Activated CD4-positive, alpha-beta T cell treated with anti-CD3 and anti-CD28 coated beads, Interleukin-2, amount 10 ng/mL, durations not matched to agents 24 days and 14 days (primary cell): ENCODE measurements around the gene MCHR1. TPM values are rescaled to one million over a fixed set of nuclear protein-coding genes. Genes with fewer than 3 reads are reported as not detected.

ENCODE experiments used
- DNase-seq: peaks from one replicate; pipeline ENCODE4 v3.0.0; 2022
- H3K27ac Mint-ChIP-seq: one replicate; pipeline ENCODE4 v1.8.0; 2022; ENCODE audit warnings: mild to moderate bottlenecking, mixed read lengths
- H3K27me3 Mint-ChIP-seq: one replicate; pipeline ENCODE4 v1.8.0; 2022; ENCODE audit warnings: mixed read lengths
- H3K36me3 Mint-ChIP-seq: one replicate; pipeline ENCODE4 v1.8.0; 2022; ENCODE audit warnings: low read depth, mild to moderate bottlenecking, mixed read lengths
- H3K4me1 Mint-ChIP-seq: one replicate; pipeline ENCODE4 v1.8.0; 2021; ENCODE audit warnings: mixed read lengths
- H3K4me3 Mint-ChIP-seq: one replicate; pipeline ENCODE4 v1.8.0; 2022; ENCODE audit warnings: mild to moderate bottlenecking, moderate library complexity, mixed read lengths
- H3K9me3 Mint-ChIP-seq: one replicate; pipeline ENCODE4 v1.8.0; 2021; ENCODE audit warnings: mixed read lengths
- intact Hi-C: fragments of 100-400 bp; cut with micrococcal nuclease; formaldehyde crosslinking; loops from one replicate; pipeline ENCODE4 v1.15.1; 2023
- total RNA-seq: library from RNA; stranded (reverse); gene quantifications from 2 replicates; pipeline ENCODE4 v1.2.3, GENCODE V29; 2022

Gene MCHR1
- total RNA-seq, 1 donor from 2014 or later: not detected

DNA sequence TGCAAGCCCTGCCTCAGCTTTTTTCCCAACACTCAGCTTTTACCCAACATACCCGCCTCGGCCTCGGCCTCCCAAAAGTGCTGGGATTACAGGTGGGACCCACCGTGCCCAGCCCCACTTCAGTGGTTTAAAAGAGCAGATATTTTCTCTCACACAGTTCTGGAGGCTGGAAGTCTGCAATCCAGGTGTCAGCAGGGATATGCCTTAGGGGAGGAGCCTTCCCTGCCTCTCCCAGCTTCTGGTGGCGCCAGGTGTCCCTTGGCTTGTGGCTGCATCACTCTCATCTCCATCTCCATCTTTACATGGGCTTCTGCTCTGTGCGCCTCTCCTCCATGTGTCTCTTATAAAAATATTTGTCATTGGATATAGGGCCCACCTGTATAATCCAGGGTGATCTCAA, 50.0 kb downstream of the MCHR1 start:
- peaks cover 4% of the 10 kb centered on the region for H3K36me3 Mint-ChIP-seq
- DNase-seq: no peak
- H3K4me1 Mint-ChIP-seq: peaks cover 41% of the 10 kb centered on the region
- H3K9me3 Mint-ChIP-seq: no peaks in the 10 kb centered on the region
- H3K4me3 Mint-ChIP-seq: no peak overlapping the region
- no peaks in the 10 kb centered on the region for H3K27me3 Mint-ChIP-seq
- H3K27ac Mint-ChIP-seq: peak overlapping the region; percentile 55
- intact Hi-C loops: loop anchor here (5.0 kb wide), 1 partner anchor 33 kb away; no protein-coding TSS in a partner anchor

Other genes with a start within 250 kb of the MCHR1 start
- gene MRTFA, start 42.8 kb upstream of the MCHR1 start, total RNA-seq: 51.7 and 51.9 TPM in 2 replicates
- gene SLC25A17, start 139.9 kb downstream of the MCHR1 start, total RNA-seq: 32.8 and 37.7 TPM in 2 replicates
- 210 and 215 TPM in 2 replicates for gene ST13, start 177.2 kb downstream of the MCHR1 start, total RNA-seq
- gene XPNPEP3, start 177.7 kb downstream of the MCHR1 start, total RNA-seq: 17.6 and 17.7 TPM in 2 replicates
- not detected in 2 replicates for gene DNAJB7, start 182.6 kb downstream of the MCHR1 start, total RNA-seq